Measurements from ENCODE around the gene VPS11.

DNA sequence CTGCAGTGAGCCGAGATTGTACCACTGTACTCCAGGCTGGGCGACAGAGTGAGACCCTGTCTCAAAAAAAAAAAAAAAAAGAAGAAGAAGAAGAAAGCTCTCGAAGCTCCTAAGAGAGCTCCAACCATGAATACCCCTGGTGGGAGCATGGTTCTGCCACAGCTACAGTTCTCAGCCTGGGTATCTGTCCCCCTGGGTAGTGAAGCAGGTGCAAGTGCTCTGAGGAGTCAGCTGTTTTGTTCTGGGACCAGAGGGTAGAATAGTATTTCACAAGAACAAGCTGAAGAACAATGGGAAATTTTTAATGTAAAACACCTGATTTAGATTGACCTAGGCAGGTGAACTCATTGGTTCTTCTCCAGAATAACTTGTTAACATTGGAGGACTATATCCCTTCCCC is 6.4 kb upstream of the VPS11 start:
- TF ChIP-seq, protein P1, sequence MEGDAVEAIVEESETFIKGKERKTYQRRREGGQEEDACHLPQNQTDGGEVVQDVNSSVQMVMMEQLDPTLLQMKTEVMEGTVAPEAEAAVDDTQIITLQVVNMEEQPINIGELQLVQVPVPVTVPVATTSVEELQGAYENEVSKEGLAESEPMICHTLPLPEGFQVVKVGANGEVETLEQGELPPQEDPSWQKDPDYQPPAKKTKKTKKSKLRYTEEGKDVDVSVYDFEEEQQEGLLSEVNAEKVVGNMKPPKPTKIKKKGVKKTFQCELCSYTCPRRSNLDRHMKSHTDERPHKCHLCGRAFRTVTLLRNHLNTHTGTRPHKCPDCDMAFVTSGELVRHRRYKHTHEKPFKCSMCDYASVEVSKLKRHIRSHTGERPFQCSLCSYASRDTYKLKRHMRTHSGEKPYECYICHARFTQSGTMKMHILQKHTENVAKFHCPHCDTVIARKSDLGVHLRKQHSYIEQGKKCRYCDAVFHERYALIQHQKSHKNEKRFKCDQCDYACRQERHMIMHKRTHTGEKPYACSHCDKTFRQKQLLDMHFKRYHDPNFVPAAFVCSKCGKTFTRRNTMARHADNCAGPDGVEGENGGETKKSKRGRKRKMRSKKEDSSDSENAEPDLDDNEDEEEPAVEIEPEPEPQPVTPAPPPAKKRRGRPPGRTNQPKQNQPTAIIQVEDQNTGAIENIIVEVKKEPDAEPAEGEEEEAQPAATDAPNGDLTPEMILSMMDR (IDR thresholded peaks at IDR 0.05; ENCODE audit: low read depth, low read length, poor library complexity, severe bottlenecking): no peak
- no peak for TF ChIP-seq EZH2phosphoT487 (IDR thresholded peaks at IDR 0.05; ENCODE audit: borderline replicate concordance, low read length)

Measured in DOHH2 (cell line).